A673 (cell line): ENCODE data around the gene STING1.

Source experiments
- EZH2 ChIP-seq: fragments of 200-600 bp; sonication (generic); IDR thresholded peaks from 2 replicates; pipeline ENCODE4 v1.6.1; 2017; ENCODE audit warnings: borderline replicate concordance, low read depth, mild to moderate bottlenecking, mixed read lengths, antibody characterized with exemption, low read length; ENCODE audit not compliant: poor library complexity, severe bottlenecking
- TF ChIP-seq, protein P1 (sequence below): fragments of 300-800, 200-600 bp; sonication (generic); conservative IDR thresholded peaks from 2 replicates; pipeline ENCODE4 v1.5.1; 2017; ENCODE audit warnings: low read depth, mild to moderate bottlenecking, antibody characterized with exemption, low read length, moderate library complexity, mixed read lengths

DNA sequence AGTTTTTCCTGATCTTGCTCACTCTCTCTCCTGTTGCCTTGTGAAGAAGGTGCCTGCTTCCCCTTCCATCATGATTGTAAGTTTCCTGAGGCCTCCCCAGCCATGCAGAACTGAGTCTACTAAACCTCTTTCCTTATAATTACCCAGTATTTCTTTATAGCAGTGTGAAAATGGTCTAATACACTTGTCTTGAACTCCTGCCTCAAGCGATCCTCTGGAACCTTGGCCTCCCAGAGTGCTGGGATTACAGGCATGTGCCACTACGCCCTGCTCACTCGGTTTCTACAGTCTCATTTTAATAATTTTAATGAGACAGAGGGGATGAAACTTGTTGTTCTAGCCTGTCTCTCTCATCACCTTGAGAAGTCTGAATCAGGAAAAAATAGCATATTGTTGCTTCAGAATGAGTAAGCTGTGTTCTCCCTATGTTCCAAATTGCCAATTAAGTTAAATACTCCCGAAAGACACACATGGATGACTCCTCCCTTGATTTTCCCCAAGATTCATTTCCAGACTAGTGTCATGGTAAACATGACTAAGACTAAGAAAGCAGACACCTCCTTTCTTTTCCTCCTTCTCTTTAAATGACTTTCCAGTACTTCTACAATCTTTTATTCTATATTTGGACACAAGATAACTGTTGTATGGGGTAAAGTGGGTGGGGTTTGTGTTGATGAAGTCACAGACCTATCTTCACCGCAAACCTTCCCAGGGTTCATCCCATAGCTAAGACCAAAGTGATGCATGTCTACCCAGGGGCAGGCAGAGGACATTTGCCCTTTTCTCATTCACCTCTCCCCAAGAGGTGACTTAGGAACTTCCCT is 35.4 kb downstream of the STING1 start:
- no peak for TF ChIP-seq EZH2
- TF ChIP-seq, protein P1, sequence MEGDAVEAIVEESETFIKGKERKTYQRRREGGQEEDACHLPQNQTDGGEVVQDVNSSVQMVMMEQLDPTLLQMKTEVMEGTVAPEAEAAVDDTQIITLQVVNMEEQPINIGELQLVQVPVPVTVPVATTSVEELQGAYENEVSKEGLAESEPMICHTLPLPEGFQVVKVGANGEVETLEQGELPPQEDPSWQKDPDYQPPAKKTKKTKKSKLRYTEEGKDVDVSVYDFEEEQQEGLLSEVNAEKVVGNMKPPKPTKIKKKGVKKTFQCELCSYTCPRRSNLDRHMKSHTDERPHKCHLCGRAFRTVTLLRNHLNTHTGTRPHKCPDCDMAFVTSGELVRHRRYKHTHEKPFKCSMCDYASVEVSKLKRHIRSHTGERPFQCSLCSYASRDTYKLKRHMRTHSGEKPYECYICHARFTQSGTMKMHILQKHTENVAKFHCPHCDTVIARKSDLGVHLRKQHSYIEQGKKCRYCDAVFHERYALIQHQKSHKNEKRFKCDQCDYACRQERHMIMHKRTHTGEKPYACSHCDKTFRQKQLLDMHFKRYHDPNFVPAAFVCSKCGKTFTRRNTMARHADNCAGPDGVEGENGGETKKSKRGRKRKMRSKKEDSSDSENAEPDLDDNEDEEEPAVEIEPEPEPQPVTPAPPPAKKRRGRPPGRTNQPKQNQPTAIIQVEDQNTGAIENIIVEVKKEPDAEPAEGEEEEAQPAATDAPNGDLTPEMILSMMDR, result no peak
